Inflammatory macrophage treated with lipopolysaccharide for 4 hours (primary cell): ENCODE results near the gene DHX35.

ENCODE experiments used
- DNase-seq: peaks from one replicate; pipeline ENCODE4 v3.0.0-alpha.2; 2020

DHX35 gene

DNA sequence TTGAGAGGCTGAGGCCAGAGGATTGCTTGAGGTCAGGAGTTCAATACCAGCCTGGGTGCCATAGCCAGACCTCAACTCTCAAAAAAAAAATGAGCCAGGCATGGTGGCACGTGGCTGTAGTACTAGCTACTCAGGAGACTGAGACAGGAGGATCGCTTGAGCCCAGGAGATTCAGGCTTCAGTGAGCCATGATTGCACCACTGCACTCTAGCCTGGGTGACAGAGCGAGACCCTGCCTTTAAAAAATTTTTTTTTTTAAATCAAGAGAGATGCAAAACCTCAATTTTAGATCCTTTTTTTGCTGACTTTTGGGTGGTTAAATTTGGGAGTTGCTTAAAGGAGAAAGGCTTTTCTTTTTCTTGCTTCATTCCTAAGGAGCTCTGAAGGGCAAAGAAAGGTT, 70.9 kb downstream of the DHX35 start:
- no peak for DNase-seq

DNA sequence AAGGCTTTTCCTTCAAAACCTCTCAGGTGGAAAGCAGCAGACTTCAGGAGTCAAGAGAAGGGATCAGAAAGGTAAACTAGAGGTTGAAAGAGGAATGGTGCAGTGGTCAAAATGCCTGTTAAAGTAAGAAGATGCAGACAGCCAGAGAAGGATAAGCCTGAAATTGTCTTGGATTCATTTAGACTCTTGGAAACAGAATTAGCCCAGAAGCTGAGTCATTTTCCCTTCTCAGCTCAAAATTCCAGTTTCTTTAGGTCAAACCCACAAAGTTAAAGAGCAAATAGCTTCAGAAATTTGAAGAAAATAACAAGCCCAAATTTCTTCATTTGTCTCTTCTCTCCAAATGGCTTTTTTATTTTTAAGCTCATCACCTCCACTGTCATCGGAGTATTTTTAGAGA, 73.9 kb downstream of the DHX35 start:
- DNase-seq = no peak

GRCh38 chr20:39036851-39037250, 74.7 kb downstream of the DHX35 start:
- no peak for DNase-seq

DNA sequence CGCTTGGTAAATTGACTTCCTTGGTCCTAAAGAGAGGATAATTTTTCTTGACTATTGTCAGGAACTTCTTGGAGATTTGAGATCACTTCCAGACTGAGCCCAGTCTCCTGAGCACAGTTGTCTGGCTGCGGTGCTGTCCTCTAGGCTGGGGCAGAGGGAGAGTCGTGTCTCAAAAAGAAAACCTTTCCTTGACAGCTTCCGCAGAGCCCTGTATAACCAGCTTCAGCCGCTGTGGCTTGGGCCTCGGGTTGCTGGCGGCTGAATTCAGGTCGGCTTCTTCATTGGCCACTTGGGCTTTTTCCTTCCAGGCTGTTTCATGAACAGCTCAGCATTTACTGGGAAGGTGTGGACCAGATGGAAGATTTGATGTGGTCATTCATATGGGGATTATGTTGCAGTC, 75.9 kb downstream of the DHX35 start:
- DNase-seq = no peak

DNA sequence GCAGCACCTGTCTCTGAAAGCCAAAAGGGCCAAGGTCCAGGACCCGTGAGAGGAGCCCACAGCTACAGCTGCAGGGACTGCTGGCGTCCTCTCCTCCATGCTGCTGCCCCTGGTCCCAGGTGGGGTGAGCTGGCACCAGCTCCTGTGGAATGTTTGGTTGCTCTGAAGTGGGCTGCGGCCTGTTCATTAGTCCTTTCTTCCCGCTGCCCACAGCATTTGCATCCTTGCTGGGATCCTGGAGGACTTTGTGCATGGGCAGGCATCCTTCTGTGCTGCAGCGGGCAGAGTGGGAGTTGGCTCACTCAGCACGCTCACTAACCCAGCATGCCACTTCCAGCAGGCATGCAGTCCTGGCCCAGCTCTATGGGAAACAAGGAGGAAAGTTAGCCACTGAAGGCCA, 76.4 kb downstream of the DHX35 start:
- no peak for DNase-seq

DNA sequence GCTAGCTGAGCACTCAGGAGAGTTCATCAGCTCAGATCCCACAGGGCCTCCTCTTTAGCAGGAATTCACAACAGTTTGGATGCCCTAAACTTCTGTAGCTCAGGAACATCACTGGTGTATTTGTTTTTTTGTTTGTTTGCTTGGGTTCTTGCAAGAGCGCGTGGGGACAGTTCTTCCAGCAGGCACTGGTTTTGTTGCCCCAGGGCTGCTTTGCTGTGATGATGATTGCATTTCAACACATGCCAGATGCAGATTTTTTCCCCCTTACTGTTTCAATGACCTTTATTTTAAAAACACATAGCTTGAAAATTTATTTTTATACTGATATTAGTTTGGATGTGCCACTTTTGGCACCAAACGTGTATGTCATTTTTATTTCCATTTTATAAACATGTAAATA, 77.1 kb downstream of the DHX35 start:
- DNase-seq = no peak

DNA sequence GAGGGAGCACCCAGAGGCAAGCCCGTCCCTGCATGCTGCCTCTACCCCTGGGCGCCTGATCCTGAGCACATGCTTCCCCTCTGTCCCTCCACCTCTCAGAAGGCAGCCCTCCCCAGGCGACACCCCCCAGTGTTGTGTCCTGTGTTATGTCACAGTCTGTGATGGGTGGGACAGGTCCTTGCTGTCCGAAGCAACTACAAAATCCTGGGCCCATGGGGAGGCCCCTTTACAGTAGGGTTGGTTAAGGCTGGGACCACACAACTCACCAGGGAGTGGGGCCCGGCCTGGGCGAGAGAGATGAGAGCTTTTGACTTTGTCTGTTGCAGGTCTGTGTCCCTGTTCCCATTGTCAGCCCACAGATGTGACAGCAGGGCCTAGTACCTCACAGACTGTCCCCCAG, 78.0 kb downstream of the DHX35 start:
- no peak for DNase-seq

DNA sequence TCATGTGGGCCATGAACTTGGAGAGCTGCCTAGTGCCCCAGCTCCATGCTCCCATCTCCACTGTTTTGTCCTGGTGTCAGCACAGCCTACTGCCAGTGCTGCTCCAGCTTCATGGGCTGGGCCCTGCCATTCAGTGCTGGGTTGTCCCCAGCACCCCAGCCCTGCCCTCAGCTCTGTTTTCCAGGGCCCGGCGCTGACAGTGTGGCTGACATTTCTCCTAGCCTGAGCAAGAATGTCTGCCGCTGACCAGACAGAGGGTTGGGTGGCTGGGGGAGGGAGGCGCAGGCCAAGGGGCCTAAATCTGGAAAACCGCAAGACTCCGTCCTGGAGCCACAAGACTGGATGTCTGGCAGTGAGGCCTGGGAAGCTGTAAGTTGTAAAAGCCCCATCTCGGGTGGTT, 78.9 kb downstream of the DHX35 start:
- DNase-seq = no peak

GRCh38 chr20:39042279-39043150, 80.4 kb downstream of the DHX35 start:
- DNase-seq = no peak

- no peak for DNase-seq
Measured at GRCh38 chr20:39044501-39044900, 82.4 kb downstream of the DHX35 start.

- DNase-seq = no peak
Measured at GRCh38 chr20:39045676-39046075, 83.5 kb downstream of the DHX35 start.

GRCh38 chr20:39047417-39047985, 85.4 kb downstream of the DHX35 start:
- DNase-seq = no peak

GRCh38 chr20:39048000-39048696, 86.0 kb downstream of the DHX35 start:
- peak; percentile 77 for DNase-seq

DNA sequence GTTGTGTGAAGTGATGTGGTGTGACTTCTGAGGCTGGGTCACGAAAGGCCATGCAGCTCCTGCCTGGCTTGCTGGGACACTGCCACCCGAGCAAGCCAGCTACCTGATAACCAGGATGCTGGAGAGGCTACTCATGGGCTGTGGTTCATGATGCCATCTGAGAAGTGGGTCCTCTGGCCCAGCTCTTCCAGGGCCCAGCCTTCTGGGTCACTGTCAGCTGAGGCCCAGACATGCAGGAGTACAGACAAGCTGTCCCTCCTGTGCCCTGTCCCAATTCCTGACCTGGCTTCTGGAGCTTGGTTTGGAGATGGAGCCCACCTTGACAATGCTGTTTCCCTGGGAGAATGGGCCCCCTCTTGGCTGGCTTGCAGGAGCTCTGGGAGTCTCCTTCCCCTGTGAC, 87.0 kb downstream of the DHX35 start:
- DNase-seq = no peak

- DNase-seq = peak; percentile 67
Measured at GRCh38 chr20:39049684-39050554, 87.8 kb downstream of the DHX35 start.

DNA sequence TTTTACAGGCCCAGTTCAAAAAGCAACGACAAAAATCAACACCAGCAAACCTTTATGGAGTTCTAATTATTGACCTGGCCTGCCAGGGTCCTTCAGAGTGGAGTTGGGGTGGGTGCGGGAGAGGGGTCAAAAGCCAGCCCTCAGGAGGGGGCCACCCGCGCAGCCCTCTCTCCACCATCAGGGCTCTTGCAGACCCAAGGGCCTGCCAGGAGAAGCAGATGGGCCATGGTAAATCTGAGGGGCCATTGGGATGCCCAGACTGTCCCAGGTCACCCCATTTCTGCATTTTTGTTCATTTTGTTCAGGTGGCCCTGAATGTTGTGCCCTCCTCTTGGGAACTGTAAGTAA, 88.4 kb downstream of the DHX35 start:
- DNase-seq = no peak

- DNase-seq = no peak
Measured at GRCh38 chr20:39052676-39053075, 90.5 kb downstream of the DHX35 start.

- no peak for DNase-seq
Measured at GRCh38 chr20:39057143-39057542, 95.0 kb downstream of the DHX35 start.

DNA sequence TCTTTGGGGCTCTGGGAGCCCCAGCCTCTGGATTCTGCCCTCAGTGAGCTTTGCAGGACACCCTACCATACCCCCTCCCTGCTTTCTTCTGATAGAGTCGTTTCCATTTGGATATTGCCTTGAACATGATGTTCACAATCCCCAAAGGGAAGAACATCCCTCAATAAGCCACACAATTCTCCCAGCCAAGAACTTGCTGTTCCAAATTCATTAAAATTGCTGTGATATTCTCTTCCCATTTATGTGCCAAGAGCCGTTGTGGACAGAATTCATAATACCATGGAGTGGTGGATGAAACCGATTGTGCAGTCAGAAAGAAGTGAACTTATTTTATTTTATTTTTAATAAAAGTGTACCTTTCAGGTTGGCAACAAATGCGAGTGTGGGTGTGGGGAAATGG, 95.8 kb downstream of the DHX35 start:
- no peak for DNase-seq

DNA sequence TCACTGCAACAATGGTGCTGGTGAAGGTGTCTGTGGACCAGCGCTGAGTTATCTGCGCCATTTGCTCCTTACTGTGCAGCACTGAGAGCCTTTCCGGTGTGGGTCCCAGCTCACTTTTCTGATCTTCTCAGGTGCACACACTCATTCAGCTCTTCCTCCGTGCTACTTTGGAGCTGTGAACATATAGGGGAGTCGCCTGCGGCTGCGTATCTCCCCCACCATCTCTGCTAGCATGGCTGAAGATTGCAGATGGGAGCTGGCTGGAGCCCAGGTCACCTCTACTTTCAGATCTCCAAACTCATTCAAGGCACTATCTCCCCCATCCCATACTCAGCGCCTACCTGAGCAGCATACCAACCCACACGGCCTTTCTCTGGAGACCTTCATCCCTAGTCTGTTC, 96.9 kb downstream of the DHX35 start:
- no peak for DNase-seq

GRCh38 chr20:39066471-39067242, 104.5 kb downstream of the DHX35 start:
- no peak for DNase-seq

DNA sequence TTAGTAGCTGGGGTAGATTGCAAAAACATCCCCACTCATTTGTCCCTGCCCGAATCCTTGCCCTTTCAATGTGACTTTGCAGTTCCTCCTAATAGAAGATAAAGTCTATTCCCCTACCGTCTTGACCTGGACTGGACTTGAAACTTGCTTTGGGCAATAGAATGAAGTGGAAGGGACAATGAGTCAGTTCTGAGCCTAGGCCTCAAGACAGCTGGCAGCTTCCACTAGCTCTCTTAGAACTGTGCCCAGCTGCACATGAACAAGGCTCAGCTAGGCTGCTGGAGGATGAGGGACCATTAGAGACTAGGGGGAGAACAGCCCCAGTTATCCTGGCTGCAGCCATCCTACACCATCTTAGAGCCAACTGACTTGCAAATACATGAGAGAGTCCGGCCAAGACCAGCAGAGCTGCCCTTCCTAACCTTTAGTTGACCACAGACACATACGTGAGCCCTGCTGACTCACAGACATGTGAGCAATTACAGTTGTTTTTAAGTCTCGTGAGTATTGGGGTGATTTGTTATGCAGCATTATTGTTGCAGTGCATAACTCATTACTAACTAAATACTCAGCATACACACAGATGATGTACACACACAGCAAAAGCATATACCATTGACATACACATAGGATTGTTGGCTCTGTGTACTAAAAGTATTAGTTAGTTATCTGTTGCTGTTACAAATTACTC, 105.5 kb downstream of the DHX35 start:
- DNase-seq = no peak
